ENCODE results near the gene PPRC1. TPM values are rescaled to one million over a fixed set of nuclear protein-coding genes. Genes with fewer than 3 reads are reported as not detected.

PPRC1 gene
- total and polyA plus RNA-seq, 10 donors: 12.1 to 52.5 (median 26.5) TPM

DNA sequence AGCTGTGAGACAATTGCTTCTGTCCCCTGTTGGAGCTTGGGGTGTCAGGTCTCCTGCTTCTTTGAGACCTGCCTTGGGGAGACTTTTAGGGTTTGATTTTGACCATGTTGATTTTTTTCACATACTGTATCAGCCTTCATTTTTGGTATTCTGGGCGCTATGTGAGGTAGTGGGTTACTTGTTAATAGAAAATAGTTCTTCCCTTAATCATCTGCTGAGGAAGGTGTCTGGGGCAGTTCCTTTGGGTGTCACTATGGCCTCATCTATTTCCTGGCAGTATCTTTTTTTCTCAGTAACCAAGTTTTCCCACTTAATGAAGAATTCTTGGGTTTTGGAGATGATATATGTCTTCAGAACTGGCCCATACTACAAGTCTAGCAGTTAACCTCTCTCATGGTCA, 14.7 kb downstream of the PPRC1 start:
- no peaks in the 10 kb centered on the region for H3K9me3 ChIP-seq
- H3K36me3 ChIP-seq: peaks cover 0 to 81% (median 58%) of the 10 kb centered on the region in 6 donors
- 91 to 100% (median 100%) methylated on average over 1 of the region's 1 CpG for WGBS, 5 donors
- no peak overlapping the region for H3K4me3 ChIP-seq
- no peak for DNase-seq
- TF ChIP-seq POLR2AphosphoS5 (IDR thresholded peaks at IDR 0.05): no peak
- no peak for TF ChIP-seq POLR2A (IDR thresholded peaks at IDR 0.05)
- TF ChIP-seq, protein P1, sequence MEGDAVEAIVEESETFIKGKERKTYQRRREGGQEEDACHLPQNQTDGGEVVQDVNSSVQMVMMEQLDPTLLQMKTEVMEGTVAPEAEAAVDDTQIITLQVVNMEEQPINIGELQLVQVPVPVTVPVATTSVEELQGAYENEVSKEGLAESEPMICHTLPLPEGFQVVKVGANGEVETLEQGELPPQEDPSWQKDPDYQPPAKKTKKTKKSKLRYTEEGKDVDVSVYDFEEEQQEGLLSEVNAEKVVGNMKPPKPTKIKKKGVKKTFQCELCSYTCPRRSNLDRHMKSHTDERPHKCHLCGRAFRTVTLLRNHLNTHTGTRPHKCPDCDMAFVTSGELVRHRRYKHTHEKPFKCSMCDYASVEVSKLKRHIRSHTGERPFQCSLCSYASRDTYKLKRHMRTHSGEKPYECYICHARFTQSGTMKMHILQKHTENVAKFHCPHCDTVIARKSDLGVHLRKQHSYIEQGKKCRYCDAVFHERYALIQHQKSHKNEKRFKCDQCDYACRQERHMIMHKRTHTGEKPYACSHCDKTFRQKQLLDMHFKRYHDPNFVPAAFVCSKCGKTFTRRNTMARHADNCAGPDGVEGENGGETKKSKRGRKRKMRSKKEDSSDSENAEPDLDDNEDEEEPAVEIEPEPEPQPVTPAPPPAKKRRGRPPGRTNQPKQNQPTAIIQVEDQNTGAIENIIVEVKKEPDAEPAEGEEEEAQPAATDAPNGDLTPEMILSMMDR (IDR thresholded peaks at IDR 0.05 in 8 of 11, conservative IDR thresholded peaks at IDR 0.05 in 3 of 11): no peak
- peaks cover 0 to 16% (median 10%) of the 10 kb centered on the region in 6 donors for H3K4me1 ChIP-seq
- intact Hi-C loops (cut with DNase I; ENCODE audit: low total_unique reads): no loop called here
- H3K27ac ChIP-seq: no peak overlapping the region
- H3K27me3 ChIP-seq (replicated peaks in 1 of 7): no peaks in the 10 kb centered on the region

DNA sequence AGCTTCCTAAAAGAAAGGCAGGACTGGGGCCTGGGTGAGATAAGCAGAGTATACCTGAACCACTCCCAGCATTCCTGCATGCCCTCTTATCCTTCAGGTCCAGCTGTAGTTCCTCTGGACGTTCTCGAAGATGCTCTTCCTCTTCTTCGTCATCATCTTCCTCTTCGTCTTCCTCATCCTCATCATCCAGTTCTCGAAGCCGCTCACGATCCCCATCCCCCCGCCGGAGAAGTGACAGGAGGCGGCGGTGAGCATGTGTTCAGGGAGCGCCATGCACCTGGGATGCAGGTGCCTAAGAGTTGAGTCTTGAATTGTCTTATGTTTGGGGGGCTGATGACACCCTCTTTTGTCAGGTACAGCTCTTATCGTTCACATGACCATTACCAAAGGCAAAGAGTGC, 15.4 kb downstream of the PPRC1 start:
- Histone ChIP-seq H3K27me3 (replicated peaks in 1 of 7) (no peaks in the 10 kb centered on the region), H3K36me3 (peaks cover 0 to 74% (median 54%) of the 10 kb centered on the region in 6 donors), H3K4me1 (peaks cover 4 to 23% (median 17%) of the 10 kb centered on the region in 6 donors), H3K27ac (no peak overlapping the region), H3K9me3 (no peaks in the 10 kb centered on the region), H3K4me3 (no peak overlapping the region)
- no peak for DNase-seq
- 87 to 96% (median 90%) methylated on average over 13 of the region's 13 CpGs for WGBS, 5 donors
- intact Hi-C loops (cut with DNase I; ENCODE audit: low total_unique reads): no loop called here
- no peak for TF ChIP-seq POLR2A (IDR thresholded peaks at IDR 0.05)

DNA sequence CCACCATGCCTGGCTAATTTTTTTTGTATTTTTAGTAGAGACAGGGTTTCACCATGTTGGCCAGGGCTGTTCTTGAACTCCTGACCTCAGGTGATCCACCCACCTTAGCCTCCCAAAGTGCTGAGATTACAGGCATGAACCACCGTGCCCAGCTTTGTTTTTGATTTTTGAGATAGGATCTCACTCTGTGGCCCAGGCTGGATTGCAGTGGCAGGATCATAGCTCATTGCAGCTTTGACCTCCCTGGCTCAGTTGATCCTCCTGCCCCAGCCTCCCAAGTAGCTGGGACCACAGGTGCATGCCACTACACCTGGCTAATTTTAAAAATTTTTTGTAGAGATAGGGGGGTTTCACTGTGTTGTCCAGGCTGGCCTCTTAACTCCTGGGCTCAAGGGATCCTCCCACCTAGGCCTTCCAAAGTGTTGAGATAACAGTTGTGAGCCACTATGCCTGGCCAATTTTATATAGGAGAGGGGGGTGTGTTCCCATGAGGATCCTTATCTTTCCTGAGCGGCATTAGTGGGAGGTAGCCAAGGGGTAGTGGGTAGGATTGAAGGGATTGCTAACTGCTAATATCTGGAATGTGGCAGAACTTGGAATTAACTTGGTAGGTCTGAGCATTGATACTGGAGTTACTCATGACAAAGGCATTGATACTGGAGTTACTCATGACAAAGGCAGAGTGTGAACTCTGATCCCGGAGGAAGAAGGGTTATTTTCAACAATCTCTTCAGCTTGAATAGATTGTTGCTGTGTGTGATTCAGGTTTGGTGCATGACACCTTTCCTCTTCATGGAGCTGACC, 18.3 kb downstream of the PPRC1 start:
- DNase-seq: peak; percentile 46
- H3K4me3 ChIP-seq: peak overlapping the region in 6 of 8 donors; percentile 79 to 94 (median 86)

DNA sequence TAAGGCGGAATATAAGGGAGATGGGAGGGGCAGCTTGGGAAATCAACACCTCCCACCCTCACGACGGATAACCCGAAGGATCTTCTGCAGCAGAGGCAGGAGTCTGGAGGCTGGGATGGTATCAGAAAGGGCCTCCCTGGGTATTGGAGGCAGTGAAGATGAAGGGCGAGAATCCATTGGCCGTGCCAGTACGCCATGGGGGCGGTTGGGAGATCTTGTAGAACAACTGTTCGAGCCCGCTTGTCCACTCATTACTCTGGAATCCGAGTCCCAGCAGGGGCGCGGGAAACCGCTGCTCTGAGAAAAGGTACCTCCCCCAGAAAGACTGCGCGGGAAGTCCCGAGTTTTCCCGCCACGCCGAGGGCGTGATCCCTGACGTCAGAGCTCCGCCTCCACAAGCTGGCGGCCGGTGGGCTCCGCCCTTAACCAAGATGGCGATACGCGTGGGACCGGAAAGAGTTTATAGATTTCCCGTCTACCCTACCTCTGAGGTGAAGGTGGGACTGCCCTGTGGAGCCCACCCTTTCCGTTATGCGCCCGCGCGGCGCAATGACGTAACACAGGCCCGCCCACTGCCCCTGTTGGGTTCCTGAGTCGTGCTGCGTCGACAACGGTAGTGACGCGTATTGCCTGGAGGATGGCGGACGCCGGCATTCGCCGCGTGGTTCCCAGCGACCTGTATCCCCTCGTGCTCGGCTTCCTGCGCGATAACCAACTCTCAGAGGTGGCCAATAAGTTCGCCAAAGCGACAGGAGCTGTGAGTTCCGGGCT, 19.1 kb downstream of the PPRC1 start, which contains the start of gene NOLC1:
Gene NOLC1 (plus strand): TSS at position 616 of the 771 bp plus-strand sequence. CDS start 22 bp downstream, at position 638.
- intact Hi-C loops (cut with DNase I; ENCODE audit: low total_unique reads): no loop called here

More for the DNA sequence above, 18.3 kb downstream of the PPRC1 start:
- TF ChIP-seq POLR2A (IDR thresholded peaks at IDR 0.05): no peak
- TF ChIP-seq POLR2AphosphoS5 (IDR thresholded peaks at IDR 0.05): no peak
- TF ChIP-seq, protein P1 (IDR thresholded peaks at IDR 0.05 in 8 of 11, conservative IDR thresholded peaks at IDR 0.05 in 3 of 11): no peak
- Histone ChIP-seq H3K4me1 (peaks cover 12 to 52% (median 34%) of the 10 kb centered on the region in 6 donors), H3K36me3 (peaks cover 0 to 66% (median 39%) of the 10 kb centered on the region in 6 donors), H3K27me3 (replicated peaks in 1 of 7) (no peaks in the 10 kb centered on the region), H3K27ac (peak overlapping the region; percentile 74 to 95 (median 88)), H3K9me3 (no peaks in the 10 kb centered on the region)
- 80 to 95% (median 86%) methylated on average over 3 of the region's 3 CpGs for whole genome bisulfite sequencing, 5 donors
- intact Hi-C loops (cut with DNase I; ENCODE audit: low total_unique reads): no loop called here

More for the DNA sequence above, 19.1 kb downstream of the PPRC1 start, which contains the start of gene NOLC1:
- no peaks in the 10 kb centered on the region for H3K27me3 ChIP-seq (replicated peaks in 1 of 7)
- peak; percentile 100 for DNase-seq
- peaks cover 12 to 56% (median 34%) of the 10 kb centered on the region in 6 donors for H3K4me1 ChIP-seq
- H3K27ac ChIP-seq: peak within 1 kb of the TSS; percentile 74 to 95 (median 88)
- peak within 1 kb of the TSS; percentile 73 to 97 (median 86) for H3K4me3 ChIP-seq
- peak; percentile 97 to 98 (median 98) for TF ChIP-seq POLR2AphosphoS5 (IDR thresholded peaks at IDR 0.05)
- TF ChIP-seq, protein P1 (IDR thresholded peaks at IDR 0.05 in 8 of 11, conservative IDR thresholded peaks at IDR 0.05 in 3 of 11): peak in 3 of 11 experiments; percentile 22 to 32 (median 26)
- TF ChIP-seq POLR2A (IDR thresholded peaks at IDR 0.05): peak in 2 of 3 donors; percentile 78 to 91
- WGBS, 5 donors: 7 to 11% (median 7%) methylated on average over 50 to 59 of the region's 59 CpGs
- no peaks in the 10 kb centered on the region for H3K9me3 ChIP-seq
- peaks cover 0 to 66% (median 40%) of the 10 kb centered on the region in 6 donors for H3K36me3 ChIP-seq

Measured in spleen (tissue), 11 donors.